T47D (cell line): ENCODE measurements around the gene TFPI2.
A peak's percentile ranks its signal among the peaks of the same experiment; 100 is the strongest.
"Not testable (repeated sequence)": the region's sequence is repeated elsewhere in the genome, so short reads cannot be mapped to it uniquely, and the experiment has no call there.

Experiments
- DNase-seq, 2 experiments: peaks; one replicate each; pipeline versions ENCODE4 v3.0.0 to v3.0.0-alpha.2; 2011 to 2012; ENCODE audit warnings: low read depth in 1 of 2, low spot score in 1 of 2
- JUND ChIP-seq: IDR thresholded peaks from 2 replicates; pipeline ENCODE4 v1.6.1; 2012; ENCODE audit warnings: low read depth
- in situ Hi-C: cut with HindIII; loops from 2 replicates; pipeline ENCODE4 v1.10.0; 2016; ENCODE audit warnings: low sequenced_read_pairs, low pct_unique_long_range_greater_than_20kb

TFPI2 gene

DNA sequence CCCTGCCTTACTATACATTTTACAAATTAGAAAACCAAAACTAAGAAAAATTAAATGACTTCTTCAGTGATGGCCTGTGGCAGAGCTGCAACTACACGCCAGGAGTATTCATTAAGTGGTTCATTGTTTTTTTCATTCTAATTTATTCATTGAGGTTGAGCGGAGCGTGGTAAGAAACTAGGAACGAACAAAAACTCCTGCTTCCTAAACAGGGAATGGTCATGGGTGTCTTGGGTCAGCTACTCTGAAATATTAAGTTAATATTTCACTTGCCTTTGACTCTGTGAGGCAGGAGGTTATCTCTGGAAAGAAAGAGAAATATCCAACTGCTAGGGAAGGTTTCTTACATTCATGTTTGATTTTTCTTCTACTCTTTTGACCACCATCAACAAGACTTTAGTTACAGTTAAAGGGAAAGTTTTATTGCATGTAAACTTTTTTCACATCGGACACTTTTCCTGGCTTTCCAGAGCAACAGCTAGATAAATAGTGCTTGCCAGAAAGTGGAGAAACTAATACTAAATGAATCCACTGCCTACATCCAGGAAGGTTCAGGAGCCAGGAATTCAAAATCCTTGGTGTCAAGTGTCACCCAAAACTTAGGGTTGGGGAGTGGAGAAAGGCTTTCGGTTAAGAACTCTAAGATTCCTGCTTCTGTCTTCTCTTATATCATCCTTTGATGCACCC, 30.1 kb upstream of the TFPI2 start:
- in situ Hi-C loops, result no loop called here
- peak in 1 of 2 experiments; percentile 59 for DNase-seq
- TF ChIP-seq JUND, result no peak

- in situ Hi-C loops, result not testable (repeated sequence)
Measured at GRCh38 chr7:93916315-93916714, 25.8 kb upstream of the TFPI2 start.

GRCh38 chr7:93915888-93916287, 25.3 kb upstream of the TFPI2 start:
- DNase-seq, in situ Hi-C loops: not testable (repeated sequence)

More at GRCh38 chr7:93916315-93916714, 25.8 kb upstream of the TFPI2 start:
- DNase-seq, result peak in 1 of 2 experiments; percentile 59

DNA sequence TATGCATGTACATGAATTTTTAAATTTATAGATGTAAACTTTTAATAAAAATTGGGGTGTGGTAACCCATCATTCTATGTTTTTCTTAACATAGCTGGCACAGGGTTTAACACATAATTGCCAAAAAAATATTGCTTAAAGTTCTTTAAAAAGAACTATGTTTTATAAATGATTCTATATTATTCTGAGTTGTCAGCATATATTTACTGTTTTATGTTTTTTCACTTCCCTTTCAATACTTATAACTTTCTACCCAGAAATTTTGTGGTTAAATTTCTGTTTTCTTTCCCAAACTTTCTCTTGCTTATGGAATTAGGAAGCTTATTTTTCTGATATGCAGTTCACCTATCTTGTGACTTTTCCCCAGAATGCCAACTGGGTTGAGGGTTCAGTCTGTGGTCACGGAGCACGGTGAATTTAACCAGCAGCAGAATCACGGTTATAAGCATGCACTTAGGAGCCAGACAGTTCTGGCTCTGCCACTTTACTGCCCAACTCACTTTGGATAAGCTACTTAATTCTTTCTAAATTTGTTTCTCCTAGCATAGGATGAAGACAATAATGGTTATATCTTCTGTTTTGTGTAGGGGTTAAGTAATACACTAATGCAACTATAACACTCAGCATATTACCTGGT, 24.8 kb upstream of the TFPI2 start:
- DNase-seq, in situ Hi-C loops: not testable (repeated sequence)

DNA sequence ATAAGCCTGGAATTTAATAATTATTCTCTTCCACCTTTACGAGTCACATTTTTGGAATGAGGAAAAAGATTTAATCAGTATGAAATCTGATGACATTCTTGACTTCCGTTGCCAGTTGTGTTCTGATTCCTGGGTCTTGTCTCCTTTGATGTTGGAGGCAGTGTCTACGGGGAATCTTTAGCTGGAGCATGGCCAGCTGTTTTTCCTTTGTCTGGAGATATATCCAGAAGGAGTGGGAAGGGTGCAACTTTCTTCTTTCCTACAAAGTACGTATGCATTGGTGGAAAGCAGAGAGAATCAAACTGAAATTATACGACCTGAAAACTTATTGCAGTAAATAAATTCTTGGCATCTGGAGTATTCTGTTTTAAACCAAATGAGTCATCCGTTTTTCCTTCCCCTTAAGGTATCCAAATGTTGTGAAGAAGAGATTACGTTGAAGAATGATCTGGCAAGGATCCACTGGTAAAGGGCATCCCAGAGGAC, 24.1 kb upstream of the TFPI2 start:
- in situ Hi-C loops, result no loop called here
- peak; percentile 10; the same call in 1 of the 2 replicates for TF ChIP-seq JUND
- DNase-seq, result no peak

DNA sequence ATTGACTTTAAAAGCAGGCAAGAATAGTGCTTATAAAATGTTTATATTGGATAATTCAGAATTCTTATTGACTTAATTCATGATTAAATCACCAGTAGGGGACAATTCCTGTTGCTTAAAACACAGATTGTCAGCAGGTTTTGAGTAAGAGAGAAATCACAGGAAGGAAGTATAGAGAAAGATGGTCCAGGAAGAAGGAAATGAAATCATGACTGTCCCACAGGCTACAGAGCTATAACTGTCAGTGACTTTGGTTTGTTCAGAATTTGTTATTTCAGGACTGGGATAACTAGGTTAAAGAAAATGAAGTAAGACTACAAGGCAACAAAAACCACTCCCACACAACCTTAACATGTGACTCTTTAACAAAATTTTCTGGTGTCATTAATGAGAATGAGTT, 22.6 kb upstream of the TFPI2 start:
- in situ Hi-C loops, result no loop called here
- DNase-seq, result no peak
- TF ChIP-seq JUND, result no peak

- DNase-seq, in situ Hi-C loops: not testable (repeated sequence)
Measured at GRCh38 chr7:93911661-93912060, 21.1 kb upstream of the TFPI2 start.

- in situ Hi-C loops, DNase-seq: not testable (repeated sequence)
Measured at GRCh38 chr7:93911242-93911641, 20.7 kb upstream of the TFPI2 start.

DNA sequence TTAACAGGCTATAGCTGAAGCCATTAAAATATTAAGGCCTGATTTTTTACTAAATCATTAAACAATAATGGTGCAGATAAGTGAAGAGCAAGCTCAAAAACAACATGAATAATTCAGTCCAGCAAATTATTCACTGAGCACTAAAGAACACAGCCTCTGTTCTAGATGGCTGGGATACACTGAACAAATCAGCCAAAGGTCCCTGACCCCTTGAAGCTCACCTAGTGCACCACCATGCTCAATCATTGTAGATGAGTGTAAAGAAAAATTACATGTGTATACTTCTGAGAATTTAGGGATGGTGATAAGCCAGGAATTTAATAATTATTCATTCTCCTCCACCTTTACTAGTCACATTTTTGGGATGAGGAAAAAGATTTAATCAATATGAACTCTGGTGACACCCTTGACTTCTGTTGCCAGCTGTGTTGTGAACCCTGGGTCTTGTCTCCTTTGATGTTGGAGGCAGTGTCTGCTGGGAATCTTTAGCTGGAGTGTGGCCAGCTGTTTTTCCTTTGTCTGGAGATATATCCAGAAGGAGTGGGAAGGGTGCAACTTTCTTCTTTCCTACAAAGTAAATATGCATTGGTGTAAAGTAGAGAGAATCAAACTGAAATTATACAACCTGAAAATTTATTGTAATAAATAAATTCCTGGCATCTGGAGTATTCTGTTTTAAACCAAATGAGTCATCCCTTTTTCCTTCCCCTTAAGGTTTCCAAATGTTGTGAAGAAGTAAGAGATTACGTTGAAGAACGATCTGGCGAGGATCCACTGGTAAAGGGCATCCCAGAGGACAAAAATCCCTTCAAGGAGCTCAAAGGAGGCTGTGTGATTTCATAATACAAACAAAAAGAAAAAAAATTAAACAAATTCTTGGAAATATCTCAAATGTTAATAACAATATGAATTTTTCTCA, 19.8 kb upstream of the TFPI2 start:
- TF ChIP-seq JUND, result no peak
- in situ Hi-C loops, result no loop called here
- DNase-seq, result no peak

DNA sequence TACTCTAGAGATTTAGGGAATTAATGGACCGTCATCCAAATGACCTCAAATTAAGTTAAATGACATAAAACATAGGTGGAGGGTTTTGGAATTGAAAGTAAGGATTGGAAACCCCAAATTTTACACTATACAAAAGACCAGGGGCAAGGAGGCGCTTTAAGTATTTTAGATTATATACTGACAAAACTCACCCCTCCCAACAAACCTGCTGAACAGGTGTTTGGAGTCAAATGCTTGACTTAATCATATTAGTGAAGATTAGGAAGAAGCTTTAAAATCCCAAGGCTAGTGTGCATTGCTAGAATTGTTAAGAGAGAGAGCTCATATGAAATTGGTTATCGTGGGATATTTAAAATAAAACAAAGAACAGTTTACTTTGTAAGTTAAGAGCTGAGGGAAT, 15.7 kb upstream of the TFPI2 start, which contains the start of gene GNGT1:
GNGT1 (plus strand) TSS at position 301 of the 400 bp plus-strand sequence. CDS start 180 bp downstream, outside the sequence.
- no peak for DNase-seq
- in situ Hi-C loops, result no loop called here
- TF ChIP-seq JUND, result no peak

GRCh38 chr7:93902777-93903423, 12.3 kb upstream of the TFPI2 start:
- in situ Hi-C loops, result no loop called here
- DNase-seq, result peak in 1 of 2 experiments; percentile 73
- no peak for TF ChIP-seq JUND

GRCh38 chr7:93897680-93898079, 7.1 kb upstream of the TFPI2 start:
- peak in 1 of 2 experiments; percentile 63 for DNase-seq
- in situ Hi-C loops, result no loop called here
- no peak for TF ChIP-seq JUND
